Fibroblast of peridontal ligament (primary cell): ENCODE data around the gene PI4KA.
"Not testable (repeated sequence)": the region's sequence is repeated elsewhere in the genome, so short reads cannot be mapped to it uniquely, and the experiment has no call there.

ENCODE experiments used
- DNase-seq: peaks from one replicate; pipeline ENCODE4 v3.0.0-alpha.2; 2010; ENCODE audit errors: extremely low read depth

The PI4KA gene

GRCh38 chr22:20858615-20859416, at the start of gene PI4KA, which contains the start of gene SNAP29:
Gene PI4KA, minus strand, starts transcription at chr22:20858811. Its CDS starts 86 bp downstream, at chr22:20858725.
Gene SNAP29, plus strand, starts transcription at chr22:20859007. Its CDS starts 104 bp downstream, at chr22:20859111.
- peak; percentile 95 for DNase-seq

GRCh38 chr22:20906387-20906767, 47.8 kb upstream of the PI4KA start:
- DNase-seq, result no peak

GRCh38 chr22:20905415-20906386, 47.1 kb upstream of the PI4KA start:
- no peak for DNase-seq

- no peak for DNase-seq
These were observed 46.4 kb upstream of the PI4KA start for GRCh38 chr22:20904980-20905355.

- DNase-seq, result peak; percentile 99
These were observed 45.7 kb upstream of the PI4KA start for GRCh38 chr22:20904008-20904979.

GRCh38 chr22:20903093-20903492, 44.5 kb upstream of the PI4KA start:
- DNase-seq, result no peak

GRCh38 chr22:20901093-20902033, 42.8 kb upstream of the PI4KA start:
- not testable (repeated sequence) for DNase-seq

- no peak for DNase-seq
These were observed 41.3 kb upstream of the PI4KA start for GRCh38 chr22:20899827-20900423.

- DNase-seq, result not testable (repeated sequence)
These were observed 39.1 kb upstream of the PI4KA start for GRCh38 chr22:20897737-20898136.

- no peak for DNase-seq
These were observed 32.4 kb upstream of the PI4KA start for GRCh38 chr22:20890975-20891374.

- DNase-seq, result no peak
These were observed 31.4 kb upstream of the PI4KA start for GRCh38 chr22:20889904-20890540.

GRCh38 chr22:20889025-20889704, 30.6 kb upstream of the PI4KA start:
- DNase-seq, result no peak

GRCh38 chr22:20887375-20887774, 28.8 kb upstream of the PI4KA start:
- DNase-seq, result no peak

- peak; percentile 79 for DNase-seq
These were observed 27.1 kb upstream of the PI4KA start for GRCh38 chr22:20885557-20886323.

- no peak for DNase-seq
These were observed 26.5 kb upstream of the PI4KA start for GRCh38 chr22:20885017-20885556.

- no peak for DNase-seq
These were observed 25.8 kb upstream of the PI4KA start for GRCh38 chr22:20884454-20884853.

- no peak for DNase-seq
These were observed 24.2 kb upstream of the PI4KA start for GRCh38 chr22:20882855-20883254.
